Ovary (tissue), 9 donors: ENCODE results near the gene YIPF1. TPM values are rescaled to one million over a fixed set of nuclear protein-coding genes. Genes with fewer than 3 reads are reported as not detected.

Source experiments
- DNase-seq, 5 donors: peaks; one replicate each; pipeline ENCODE4 v3.0.0-alpha.2; 2019 to 2020
- H3K27ac ChIP-seq, 2 donors: fragments of 200-600 bp; one replicate each; pipeline versions ENCODE4 v1.5.1 to v1.8.0; 2019 to 2022
- H3K27me3 ChIP-seq: fragments of 200-600 bp; one replicate; pipeline ENCODE4 v1.8.0; 2022
- H3K36me3 ChIP-seq: fragments of 200-600 bp; sonication (generic); one replicate; pipeline ENCODE4 v1.5.1; 2019
- H3K4me1 ChIP-seq: one replicate; pipeline ENCODE4 v1.8.1; 2013; ENCODE audit warnings: mild to moderate bottlenecking, moderate library complexity; ENCODE audit not compliant: insufficient read depth
- H3K4me3 ChIP-seq: fragments of 200-600 bp; sonication (generic); one replicate; pipeline ENCODE4 v1.5.1; 2017
- H3K9me3 ChIP-seq, 2 donors: fragments of 200-600 bp in 1 of 2; sonication (generic) in 1 of 2; one replicate each; pipeline versions ENCODE4 v1.5.1 to v1.8.1; 2013 to 2019; ENCODE audit warnings: mild to moderate bottlenecking in 1 of 2, moderate library complexity in 1 of 2
- EP300 ChIP-seq: sonication (generic); formaldehyde crosslinking; IDR thresholded peaks from one replicate; pipeline ENCODE4 v1.6.1; 2017; ENCODE audit warnings: antibody characterized with exemption
- POLR2A ChIP-seq: fragments of 450-650 bp; IDR thresholded peaks from one replicate; pipeline ENCODE4 v1.6.1; 2017; ENCODE audit warnings: antibody characterized with exemption, mild to moderate bottlenecking, moderate library complexity
- WGBS, 3 donors: extraction: QIAGEN DNeasy Blood & Tissue Kit in 1 of 3; methylation state at CpG; one replicate each; pipeline versions ENCODE4 v1.1.5 to v1.1.7; 2013 to 2017; 5-methylcytosine and 5-hydroxymethylcytosine counted together
- intact Hi-C, 4 donors: fragments of 100-400 bp; cut with DNase I; formaldehyde crosslinking; loops; one replicate each; pipeline versions ENCODE4 v1.11.0 to v1.15.1; 2022 to 2023
- polyA plus RNA-seq, 2 donors: library from polyadenylated mRNA; stranded (reverse); fragments of 200-250 nt in 1 of 2; fragments of 350-450 nt in 1 of 2; fragmentation: Illumina TruSeq in 1 of 2; extraction: RNeasy Lipid Tissue Mini Kit (QIAGEN cat#74804) in 1 of 2; gene quantifications; one replicate each; pipeline ENCODE4 v1.2.3, GENCODE V29; 2013 to 2014
- total RNA-seq, 7 donors: library from RNA; depleted of rRNA in 2 of 7; stranded (reverse); fragments of >200 nt in 2 of 7; fragmentation: NEBNext Ultra II Directional in 3 of 7; extraction: Animal tissue kit (Norgen Biotek cat#: 25700) in 3 of 7; gene quantifications; one replicate each; pipeline versions ENCODE4 v1.1.0 to v1.2.4, GENCODE V29; 2016 to 2023
- TF ChIP-seq, protein P1 (sequence below), 3 donors: fragments of 450-650 bp in 2 of 3; fragments of 200-600 bp in 1 of 3; IDR thresholded peaks; one replicate each; pipeline versions ENCODE4 v1.5.1 to v1.8.0; 2016 to 2022; ENCODE audit warnings: antibody characterized with exemption in 3 of 3, mild to moderate bottlenecking in 1 of 3
- donor health status: DM: no; HTN: no; CAD: no; lungs with moderate emphysema.
- donor health status: DM: no; HTN: no; CAD: no.
- donor health status: Bipolar disorder and iron deficiency.
- donor health status: DM: yes; HTN: yes; CAD: no.
- donor health status: DM: no; HTN: no; CAD: no.
- donor health status: DM: yes; HTN: yes; CAD: no.

YIPF1 gene
- total and polyA plus RNA-seq, 9 donors: 11.5 to 47.8 (median 18.3) TPM

DNA sequence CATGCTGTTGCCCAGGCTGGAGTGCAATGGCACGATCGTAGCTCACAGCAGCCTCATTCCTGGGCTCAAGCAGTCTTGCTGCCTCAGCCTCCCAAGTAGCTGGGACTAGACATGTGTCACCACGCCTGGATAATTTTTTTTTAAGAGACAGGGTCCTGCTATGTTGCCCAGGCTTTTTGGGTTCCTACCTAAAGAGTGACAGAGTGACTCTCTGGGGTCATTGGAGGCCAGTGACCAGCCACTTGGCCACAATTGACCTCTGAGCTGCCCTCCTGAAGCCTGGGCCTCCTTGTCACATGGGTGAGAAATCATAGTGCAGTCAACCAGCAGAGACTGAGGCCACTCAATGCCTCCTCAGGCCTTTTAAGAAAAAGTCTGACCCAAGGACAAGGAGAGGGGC, 10.1 kb upstream of the YIPF1 start:
- no peaks in the 10 kb centered on the region for H3K9me3 ChIP-seq
- intact Hi-C loops: loop anchor here in 1 of 4 donors (5.0 kb wide), 1 partner anchor 48 kb away; the partner anchor contains the start of genes IFT25 and LRRC42
- no peaks in the 10 kb centered on the region for H3K36me3 ChIP-seq
- no peak overlapping the region for H3K27ac ChIP-seq
- TF ChIP-seq POLR2A (no peak), EP300 (no peak)
- TF ChIP-seq, protein P1, sequence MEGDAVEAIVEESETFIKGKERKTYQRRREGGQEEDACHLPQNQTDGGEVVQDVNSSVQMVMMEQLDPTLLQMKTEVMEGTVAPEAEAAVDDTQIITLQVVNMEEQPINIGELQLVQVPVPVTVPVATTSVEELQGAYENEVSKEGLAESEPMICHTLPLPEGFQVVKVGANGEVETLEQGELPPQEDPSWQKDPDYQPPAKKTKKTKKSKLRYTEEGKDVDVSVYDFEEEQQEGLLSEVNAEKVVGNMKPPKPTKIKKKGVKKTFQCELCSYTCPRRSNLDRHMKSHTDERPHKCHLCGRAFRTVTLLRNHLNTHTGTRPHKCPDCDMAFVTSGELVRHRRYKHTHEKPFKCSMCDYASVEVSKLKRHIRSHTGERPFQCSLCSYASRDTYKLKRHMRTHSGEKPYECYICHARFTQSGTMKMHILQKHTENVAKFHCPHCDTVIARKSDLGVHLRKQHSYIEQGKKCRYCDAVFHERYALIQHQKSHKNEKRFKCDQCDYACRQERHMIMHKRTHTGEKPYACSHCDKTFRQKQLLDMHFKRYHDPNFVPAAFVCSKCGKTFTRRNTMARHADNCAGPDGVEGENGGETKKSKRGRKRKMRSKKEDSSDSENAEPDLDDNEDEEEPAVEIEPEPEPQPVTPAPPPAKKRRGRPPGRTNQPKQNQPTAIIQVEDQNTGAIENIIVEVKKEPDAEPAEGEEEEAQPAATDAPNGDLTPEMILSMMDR (IDR thresholded peaks at IDR 0.05): no peak
- DNase-seq: no peak
- no peak overlapping the region for H3K4me3 ChIP-seq
- 68 to 82% (median 68%) methylated on average over 3 of the region's 3 CpGs for WGBS, 3 donors
- H3K27me3 ChIP-seq: no peaks in the 10 kb centered on the region
- peaks cover 5% of the 10 kb centered on the region for H3K4me1 ChIP-seq

DNA sequence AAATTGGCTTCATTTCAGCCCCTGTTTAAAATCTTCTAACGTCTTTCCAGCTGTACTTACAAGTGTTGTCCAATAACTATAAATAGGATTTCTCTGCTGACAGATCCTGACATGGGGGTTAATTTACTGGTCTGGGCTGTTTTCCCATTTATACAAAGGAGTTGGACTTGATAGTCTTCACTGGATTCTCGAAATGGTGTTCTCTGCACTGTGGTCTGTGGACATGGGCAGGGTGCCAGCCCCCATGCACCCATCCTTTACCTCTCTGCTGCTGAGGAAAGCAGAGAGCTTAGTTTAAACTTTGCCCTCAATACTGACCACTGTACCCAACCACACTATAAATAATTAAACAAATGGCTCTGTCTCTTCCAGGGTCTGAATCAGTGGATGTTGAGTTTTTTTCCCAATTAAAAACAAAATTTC, 9.6 kb upstream of the YIPF1 start:
- DNase-seq: peak in 4 of 5 donors; percentile 36 to 61 (median 44)
- intact Hi-C loops: loop anchor here in 1 of 4 donors (5.0 kb wide), 1 partner anchor 48 kb away; the partner anchor contains the start of genes IFT25 and LRRC42
- Histone ChIP-seq H3K27me3 (no peaks in the 10 kb centered on the region), H3K9me3 (no peaks in the 10 kb centered on the region), H3K4me1 (peaks cover 5% of the 10 kb centered on the region), H3K27ac (no peak overlapping the region), H3K4me3 (no peak overlapping the region), H3K36me3 (no peaks in the 10 kb centered on the region)
- TF ChIP-seq, protein P1 (IDR thresholded peaks at IDR 0.05): no peak
- no peak for TF ChIP-seq POLR2A
- no peak for TF ChIP-seq EP300
- WGBS, 3 donors: 0 to 3% (median 1%) methylated on average over 2 of the region's 2 CpGs

DNA sequence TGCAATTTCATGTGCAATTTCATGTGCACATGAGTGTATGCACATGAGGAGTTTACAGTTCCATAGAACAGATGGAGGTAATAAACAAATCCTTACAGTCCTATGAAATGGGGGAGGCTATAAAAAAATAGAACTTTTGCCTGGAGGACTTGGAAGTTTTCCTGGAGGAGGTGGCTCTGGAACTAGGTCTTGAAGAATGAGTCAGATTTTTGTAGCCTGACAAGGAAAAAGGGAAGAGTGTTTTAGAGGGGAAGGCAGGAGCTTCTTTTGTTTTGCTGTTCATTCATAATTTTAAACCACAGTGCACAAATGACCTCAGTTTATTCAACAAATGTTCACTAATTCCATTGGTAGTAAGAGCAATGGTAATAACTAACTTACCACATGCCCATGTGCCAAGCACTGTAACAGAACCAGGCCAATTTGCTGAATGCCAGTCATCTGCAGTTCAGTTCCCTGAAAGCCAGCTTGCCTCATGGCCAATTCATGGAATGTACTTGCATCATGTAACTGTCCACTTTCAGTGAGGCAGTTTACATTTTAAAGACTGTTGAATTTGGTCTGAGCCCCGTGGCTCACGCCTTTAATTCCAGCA, 7.1 kb upstream of the YIPF1 start:
- intact Hi-C loops: loop anchor here in 1 of 4 donors (5.0 kb wide), 1 partner anchor 51 kb away; the partner anchor contains the start of genes IFT25 and LRRC42
- no peaks in the 10 kb centered on the region for H3K9me3 ChIP-seq
- no peak for DNase-seq
- no peaks in the 10 kb centered on the region for H3K36me3 ChIP-seq
- H3K27ac ChIP-seq: no peak overlapping the region
- H3K4me3 ChIP-seq: no peak overlapping the region
- peaks cover 5% of the 10 kb centered on the region for H3K4me1 ChIP-seq
- 18 to 30% (median 26%) methylated on average over 2 of the region's 2 CpGs for WGBS, 3 donors
- TF ChIP-seq POLR2A (no peak), EP300 (no peak)
- TF ChIP-seq, protein P1 (IDR thresholded peaks at IDR 0.05): no peak
- no peaks in the 10 kb centered on the region for H3K27me3 ChIP-seq

DNA sequence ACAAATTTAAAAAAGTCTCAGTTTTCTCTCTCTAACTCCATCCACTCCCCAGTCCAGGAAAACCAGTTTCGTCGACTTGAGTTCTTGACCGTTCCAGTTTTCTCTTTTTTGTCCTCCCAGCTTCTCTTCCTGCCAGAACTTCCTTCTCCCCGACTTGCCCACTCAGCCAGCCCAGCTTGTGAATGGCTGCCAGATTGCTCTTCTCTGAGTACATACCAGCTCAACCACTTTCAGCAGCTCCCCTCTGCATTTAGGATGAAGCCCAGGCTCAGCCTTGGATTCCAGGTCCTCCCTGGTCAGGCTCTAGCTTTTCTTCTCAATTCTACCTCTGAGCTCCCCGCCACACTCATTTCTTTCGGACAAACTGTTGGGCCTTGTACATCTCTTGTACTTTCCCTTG, 5.8 kb upstream of the YIPF1 start:
- Histone ChIP-seq H3K36me3 (no peaks in the 10 kb centered on the region), H3K4me1 (peaks cover 5% of the 10 kb centered on the region), H3K27me3 (no peaks in the 10 kb centered on the region), H3K4me3 (no peak overlapping the region), H3K9me3 (no peaks in the 10 kb centered on the region), H3K27ac (no peak overlapping the region)
- intact Hi-C loops: loop anchor here in 1 of 4 donors (5.0 kb wide), 1 partner anchor 52 kb away; the partner anchor contains the start of genes IFT25 and LRRC42
- 69 to 89% (median 83%) methylated on average over 6 of the region's 6 CpGs for WGBS, 3 donors
- DNase-seq: no peak
- TF ChIP-seq, protein P1 (IDR thresholded peaks at IDR 0.05): no peak
- TF ChIP-seq POLR2A (no peak), EP300 (no peak)
